Measurements from ENCODE around the gene NFIB. TPM values are rescaled to one million over a fixed set of nuclear protein-coding genes. Genes with fewer than 3 reads are reported as not detected.

Gene NFIB
- total and polyA plus RNA-seq, 2 experiments from 2014 or later: 15.2 to 27.3 TPM

- Histone ChIP-seq H3K4me1 (ENCODE audit: insufficient read depth) (peaks cover 23% of the 10 kb centered on the region), H2AFZ (no peak overlapping the region), H3K4me2 (no peak overlapping the region), H3K27me3 (no peaks in the 10 kb centered on the region), H3K27ac (no peak overlapping the region), H3K79me2 (peaks cover 63% of the 10 kb centered on the region), H3K4me3 (no peak overlapping the region), H3K9me2 (replicated peaks; ENCODE audit: insufficient read depth) (no peaks in the 10 kb centered on the region), H3K9me3 (ENCODE audit: low read depth) (no peaks in the 10 kb centered on the region), H3K36me3 (replicated peaks; ENCODE audit: insufficient read depth, low read depth) (no peaks in the 10 kb centered on the region), H4K20me1 (ENCODE audit: insufficient read depth, poor library complexity, severe bottlenecking) (peaks cover 11% of the 10 kb centered on the region)
- DNase-seq (ENCODE audit: low spot score): no peak
- WGBS (ENCODE audit: low lambda C conversion rate, missing lambda C conversion rate): 76% methylated on average over 8 of the region's 8 CpGs
- no peak for TF ChIP-seq CTCF (IDR thresholded peaks at IDR 0.05; ENCODE audit: poor library complexity)
- TF ChIP-seq EZH2 (IDR thresholded peaks at IDR 0.05; ENCODE audit: borderline replicate concordance): no peak
- TF ChIP-seq EZH2phosphoT487 (IDR thresholded peaks at IDR 0.05; ENCODE audit: low read depth, severe bottlenecking, unreplicated experiment): no peak
These were observed 36.7 kb downstream of the NFIB start for GRCh38 chr9:14277244-14277643.

DNA sequence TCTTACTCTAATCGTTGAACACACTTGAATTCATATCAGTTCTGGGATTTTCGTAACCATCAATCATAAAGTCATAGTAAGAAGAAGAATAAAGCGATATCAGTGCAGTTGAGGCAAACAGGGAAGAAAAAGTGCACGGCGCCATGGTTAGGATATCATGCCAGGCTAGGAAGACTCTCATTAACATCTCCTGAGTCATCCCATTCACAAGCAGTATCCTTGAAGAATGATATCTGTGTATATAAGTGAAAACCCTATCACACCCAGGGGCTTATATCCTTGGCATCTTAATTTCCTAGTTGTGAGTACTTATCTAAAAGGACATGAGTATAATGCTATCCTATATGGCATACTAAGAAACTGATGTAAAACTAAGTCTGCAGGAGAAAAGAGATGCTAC is 38.6 kb downstream of the NFIB start:
- H3K4me1 ChIP-seq (ENCODE audit: insufficient read depth): peaks cover 38% of the 10 kb centered on the region
- no peak overlapping the region for H3K4me2 ChIP-seq
- TF ChIP-seq CTCF (IDR thresholded peaks at IDR 0.05; ENCODE audit: poor library complexity) (no peak), EZH2phosphoT487 (IDR thresholded peaks at IDR 0.05; ENCODE audit: low read depth, severe bottlenecking, unreplicated experiment) (no peak), EZH2 (IDR thresholded peaks at IDR 0.05; ENCODE audit: borderline replicate concordance) (no peak)
- no peak overlapping the region for H3K4me3 ChIP-seq
- H3K27me3 ChIP-seq: no peaks in the 10 kb centered on the region
- no peaks in the 10 kb centered on the region for H3K36me3 ChIP-seq (replicated peaks; ENCODE audit: insufficient read depth, low read depth)
- peaks cover 49% of the 10 kb centered on the region for H3K79me2 ChIP-seq
- no peaks in the 10 kb centered on the region for H3K9me3 ChIP-seq (ENCODE audit: low read depth)
- H4K20me1 ChIP-seq (ENCODE audit: insufficient read depth, poor library complexity, severe bottlenecking): peaks cover 3% of the 10 kb centered on the region
- no peak for DNase-seq (ENCODE audit: low spot score)
- WGBS (ENCODE audit: low lambda C conversion rate, missing lambda C conversion rate): 89% methylated on average over 5 of the region's 5 CpGs
- H3K27ac ChIP-seq: no peak overlapping the region
- H2AFZ ChIP-seq: no peak overlapping the region
- no peaks in the 10 kb centered on the region for H3K9me2 ChIP-seq (replicated peaks; ENCODE audit: insufficient read depth)

DNA sequence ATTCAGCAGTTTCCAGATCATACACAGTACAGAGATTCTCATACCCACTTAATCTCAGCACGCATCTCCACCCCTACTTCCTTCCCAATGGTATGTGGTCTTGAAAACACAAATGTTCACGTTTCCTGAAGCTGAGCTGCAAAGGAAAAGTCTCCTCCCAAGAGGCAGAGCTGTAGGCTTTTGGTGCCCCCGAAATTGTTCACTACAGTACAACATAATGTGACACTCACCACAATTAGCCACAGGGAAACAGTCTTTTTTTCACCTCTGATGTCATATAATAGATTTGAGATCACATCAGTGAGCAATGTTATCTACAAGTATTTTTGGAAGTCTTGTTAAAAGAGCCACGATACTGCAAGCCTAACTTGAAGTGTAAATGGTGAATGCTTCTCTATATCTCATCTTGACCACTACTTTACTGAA is 40.2 kb downstream of the NFIB start:
- H3K9me2 ChIP-seq (replicated peaks; ENCODE audit: insufficient read depth): no peaks in the 10 kb centered on the region
- no peak overlapping the region for H3K4me3 ChIP-seq
- H3K9me3 ChIP-seq (ENCODE audit: low read depth): no peaks in the 10 kb centered on the region
- H3K36me3 ChIP-seq (replicated peaks; ENCODE audit: insufficient read depth, low read depth): no peaks in the 10 kb centered on the region
- DNase-seq (ENCODE audit: low spot score): no peak
- peaks cover 36% of the 10 kb centered on the region for H3K4me1 ChIP-seq (ENCODE audit: insufficient read depth)
- H3K4me2 ChIP-seq: peak overlapping the region; percentile 55
- H3K27me3 ChIP-seq: no peaks in the 10 kb centered on the region
- H3K27ac ChIP-seq: peak overlapping the region; percentile 21
- no peak overlapping the region for H2AFZ ChIP-seq
- H3K79me2 ChIP-seq: peaks cover 46% of the 10 kb centered on the region
- peaks cover 9% of the 10 kb centered on the region for H4K20me1 ChIP-seq (ENCODE audit: insufficient read depth, poor library complexity, severe bottlenecking)
- TF ChIP-seq EZH2 (IDR thresholded peaks at IDR 0.05; ENCODE audit: borderline replicate concordance): no peak
- no peak for TF ChIP-seq CTCF (IDR thresholded peaks at IDR 0.05; ENCODE audit: poor library complexity)
- TF ChIP-seq EZH2phosphoT487 (IDR thresholded peaks at IDR 0.05; ENCODE audit: low read depth, severe bottlenecking, unreplicated experiment): no peak
- 37% methylated on average over 4 of the region's 4 CpGs for WGBS (ENCODE audit: low lambda C conversion rate, missing lambda C conversion rate)

Data from hepatocyte (in vitro differentiated cells).